Activated CD4-positive, alpha-beta T cell treated with anti-CD3 and anti-CD28 coated beads, Interleukin-2, amount 10 ng/mL, durations not matched to agents 7 days and 5 days (primary cell): ENCODE measurements around the gene MAP4. TPM values are rescaled to one million over a fixed set of nuclear protein-coding genes. Genes with fewer than 3 reads are reported as not detected.

Source experiments
- CTCF ChIA-PET: fragments of 350-600 bp; sonication (Branson Sonifier 250); formaldehyde crosslinking; loops from one replicate; lab custom pipeline; 2021; ENCODE audit warnings: antibody characterized with exemption; lab: Charles Lee
- POLR2A ChIA-PET: fragments of 350-600 bp; sonication (Branson Sonifier 250); formaldehyde crosslinking; loops from one replicate; lab custom pipeline; 2021; ENCODE audit warnings: antibody characterized with exemption; lab: Charles Lee
- DNase-seq: peaks from one replicate; pipeline ENCODE4 v3.0.0-alpha.2; 2020
- H3K27ac Mint-ChIP-seq: one replicate; pipeline ENCODE4 v1.8.0; 2021; ENCODE audit warnings: mild to moderate bottlenecking, moderate library complexity, mixed read lengths
- H3K27me3 Mint-ChIP-seq: one replicate; pipeline ENCODE4 v1.8.0; 2021; ENCODE audit warnings: mixed read lengths
- H3K36me3 Mint-ChIP-seq: one replicate; pipeline ENCODE4 v1.8.0; 2021; ENCODE audit warnings: low read depth, mixed read lengths
- H3K4me1 Mint-ChIP-seq: one replicate; pipeline ENCODE4 v1.8.0; 2021; ENCODE audit warnings: mixed read lengths
- H3K4me3 Mint-ChIP-seq: one replicate; pipeline ENCODE4 v1.8.0; 2021; ENCODE audit warnings: mild to moderate bottlenecking, moderate library complexity, mixed read lengths
- H3K9me3 Mint-ChIP-seq: one replicate; pipeline ENCODE4 v1.8.0; 2021; ENCODE audit warnings: mixed read lengths
- total RNA-seq, 2 experiments: library from RNA; stranded (reverse); gene quantifications; one replicate each; pipeline ENCODE4 v1.2.3, GENCODE V29; 2021

Gene MAP4
- total RNA-seq, 2 experiments from 2014 or later = 106 to 110 TPM

DNA sequence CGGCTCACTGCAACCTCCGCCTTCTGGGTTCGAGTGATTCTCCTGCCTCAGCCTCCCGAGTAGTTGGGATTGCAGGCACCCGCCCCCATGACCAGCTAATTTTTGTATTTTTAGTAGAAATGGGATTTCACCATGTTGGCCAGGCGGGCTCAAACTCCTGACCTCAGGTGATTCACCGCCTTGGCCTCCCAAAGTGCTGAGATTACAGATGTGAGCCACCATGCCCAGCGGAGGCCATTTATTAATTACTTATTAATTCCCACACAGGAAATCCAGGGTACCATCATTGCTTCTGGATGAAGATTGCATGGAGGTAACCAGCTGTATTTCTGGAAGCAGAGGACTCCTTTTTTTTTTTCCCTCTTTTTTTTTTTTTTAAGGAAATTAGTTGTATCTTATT is 37.8 kb downstream of the MAP4 start:
- Mint-ChIP-seq H3K9me3 (no peaks in the 10 kb centered on the region), H3K27ac (no peak overlapping the region), H3K36me3 (no peaks in the 10 kb centered on the region), H3K4me3 (no peak overlapping the region), H3K4me1 (peaks cover 6% of the 10 kb centered on the region), H3K27me3 (no peaks in the 10 kb centered on the region)
- ChIA-PET POLR2A (no interaction called here), CTCF (no interaction called here)
- DNase-seq = no peak

DNA sequence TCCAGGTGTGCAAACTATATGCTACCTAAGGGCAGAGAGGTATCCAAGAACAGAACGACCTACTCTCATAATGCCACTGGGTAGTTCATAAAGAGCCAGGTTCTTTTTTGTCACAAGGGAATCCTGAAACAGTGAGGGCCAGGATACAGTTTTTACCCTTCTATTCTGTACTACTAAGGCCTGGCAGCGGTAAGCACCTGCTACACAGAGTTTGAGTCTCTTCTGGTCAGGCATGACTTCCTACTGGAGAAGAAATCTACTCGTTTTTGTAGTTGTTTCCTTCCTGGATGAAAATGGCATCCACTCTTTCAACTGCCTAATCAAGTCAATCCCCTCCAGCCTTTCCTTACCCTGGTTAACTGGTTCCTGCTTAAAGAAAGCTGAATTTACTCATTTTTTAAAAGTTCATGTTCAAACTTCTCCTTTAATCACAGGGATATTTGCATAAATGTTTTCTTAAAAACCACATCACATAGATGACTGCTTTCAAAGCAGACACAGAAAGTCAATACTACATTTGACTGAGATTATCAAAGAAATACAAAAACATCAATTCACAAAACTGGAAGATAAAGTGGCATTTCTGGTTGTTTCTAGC is 40.0 kb downstream of the MAP4 start:
- POLR2A ChIA-PET = no interaction called here
- Mint-ChIP-seq H3K4me3 (no peak overlapping the region), H3K9me3 (no peaks in the 10 kb centered on the region), H3K36me3 (no peaks in the 10 kb centered on the region), H3K4me1 (peaks cover 6% of the 10 kb centered on the region), H3K27me3 (no peaks in the 10 kb centered on the region), H3K27ac (no peak overlapping the region)
- DNase-seq = no peak
- CTCF ChIA-PET = no interaction called here

DNA sequence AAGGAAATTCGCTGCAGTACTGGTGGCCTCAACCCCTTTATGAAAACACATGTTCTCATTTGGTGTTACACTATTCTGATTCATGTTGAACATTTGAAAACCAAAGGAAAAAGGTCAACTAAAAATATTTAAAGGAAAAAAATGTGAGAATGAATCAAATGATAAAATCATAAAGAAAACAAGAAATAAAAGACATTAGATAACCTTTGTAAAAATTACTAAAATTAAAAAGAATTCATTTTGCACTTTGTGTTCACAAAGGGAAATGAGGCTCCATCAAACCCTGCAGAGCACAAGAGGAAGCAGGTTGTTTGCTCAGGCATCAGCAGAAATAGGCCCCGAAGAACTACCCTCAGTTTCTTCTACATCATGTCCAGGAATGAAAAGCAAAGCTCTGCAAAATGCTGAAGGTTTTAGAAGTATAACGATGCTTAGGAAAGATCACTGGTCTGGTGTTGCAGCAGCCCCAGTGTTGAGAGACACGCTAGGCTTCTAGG is 41.2 kb downstream of the MAP4 start:
- H3K4me1 Mint-ChIP-seq = peaks cover 6% of the 10 kb centered on the region
- no peak for DNase-seq
- no peaks in the 10 kb centered on the region for H3K36me3 Mint-ChIP-seq
- H3K27me3 Mint-ChIP-seq = no peaks in the 10 kb centered on the region
- POLR2A ChIA-PET = no interaction called here
- H3K4me3 Mint-ChIP-seq = no peak overlapping the region
- H3K9me3 Mint-ChIP-seq = no peaks in the 10 kb centered on the region
- CTCF ChIA-PET = interaction anchor here (0.7 kb wide), 1 partner anchor 188 kb away, joined by 4 read pairs; no protein-coding TSS in a partner anchor
- H3K27ac Mint-ChIP-seq = no peak overlapping the region

- no peak for DNase-seq
- CTCF ChIA-PET = interaction anchor here (0.7 to 1.5 kb wide), 3 partner anchors 13 to 42 kb away, joined by 3 read pairs; no protein-coding TSS in a partner anchor
- H3K9me3 Mint-ChIP-seq = no peaks in the 10 kb centered on the region
- H3K27me3 Mint-ChIP-seq = no peaks in the 10 kb centered on the region
- H3K4me1 Mint-ChIP-seq = peaks cover 10% of the 10 kb centered on the region
- H3K36me3 Mint-ChIP-seq = no peaks in the 10 kb centered on the region
- POLR2A ChIA-PET = no interaction called here
- H3K4me3 Mint-ChIP-seq = no peak overlapping the region
- no peak overlapping the region for H3K27ac Mint-ChIP-seq
Measured at GRCh38 chr3:47971081-47971480, 45.1 kb downstream of the MAP4 start.

DNA sequence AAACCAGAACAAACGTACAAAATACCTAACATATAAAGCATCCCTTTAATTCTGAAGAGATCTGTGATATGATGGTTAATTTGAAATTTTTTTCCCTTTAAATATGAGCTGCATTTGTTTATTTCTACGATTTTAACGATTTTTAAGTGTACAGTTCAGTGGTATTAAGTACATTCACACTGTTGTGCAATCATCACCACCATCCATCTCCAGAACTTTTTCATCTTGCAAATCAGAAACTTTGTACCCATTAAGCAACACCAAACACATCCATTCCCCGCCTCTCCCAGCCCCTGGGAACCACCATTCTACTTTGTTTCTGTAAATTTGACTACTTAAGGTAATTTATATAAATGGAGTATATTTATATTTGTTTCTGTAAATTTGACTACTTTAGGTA is 51.5 kb downstream of the MAP4 start:
- ChIA-PET POLR2A (no interaction called here), CTCF (interaction anchor here (0.8 kb wide), 1 partner anchor 24 kb away, joined by 5 read pairs; no protein-coding TSS in a partner anchor)
- Mint-ChIP-seq H3K36me3 (peaks cover 5% of the 10 kb centered on the region), H3K4me3 (no peak overlapping the region), H3K9me3 (no peaks in the 10 kb centered on the region), H3K27me3 (no peaks in the 10 kb centered on the region), H3K27ac (peak overlapping the region; percentile 10), H3K4me1 (peaks cover 43% of the 10 kb centered on the region)
- DNase-seq = no peak

DNA sequence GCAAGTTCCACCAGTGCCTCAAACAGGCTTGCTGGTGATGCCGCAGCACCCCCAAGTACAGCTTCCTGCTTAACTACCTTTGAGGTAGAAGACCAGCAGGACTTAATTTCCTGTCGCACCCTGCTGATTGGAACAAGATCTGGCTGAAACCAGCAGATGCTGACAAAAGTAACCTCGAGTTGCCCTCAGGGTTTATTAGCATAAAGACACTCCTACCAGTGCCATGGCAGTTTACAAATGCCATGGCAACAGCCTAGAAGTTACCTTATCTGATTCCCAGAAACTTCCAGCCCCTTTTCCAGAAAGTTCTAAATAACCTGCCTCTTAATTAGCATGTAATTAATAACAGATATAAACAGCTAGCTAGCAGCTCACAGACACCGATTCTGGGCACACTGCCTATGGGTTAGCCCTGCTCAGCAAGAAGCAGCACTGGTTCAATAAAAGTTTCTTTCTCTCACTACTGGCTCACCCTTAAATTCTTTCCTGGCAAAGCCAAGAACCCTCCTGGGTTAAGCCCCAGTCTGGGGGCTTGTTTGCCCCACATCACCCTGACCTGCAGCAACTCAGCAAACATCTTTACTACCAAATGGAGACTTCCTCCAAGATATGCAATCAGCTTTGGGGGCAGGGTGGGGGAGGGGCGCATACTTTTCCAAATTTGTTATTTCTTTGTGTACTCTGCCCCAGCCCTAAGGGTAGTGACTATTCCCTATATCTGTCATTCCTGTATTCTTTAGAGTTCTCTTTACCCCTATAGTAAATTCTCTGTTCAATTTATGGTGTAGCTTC is 54.2 kb downstream of the MAP4 start:
- H3K36me3 Mint-ChIP-seq = peaks cover 5% of the 10 kb centered on the region

DNA sequence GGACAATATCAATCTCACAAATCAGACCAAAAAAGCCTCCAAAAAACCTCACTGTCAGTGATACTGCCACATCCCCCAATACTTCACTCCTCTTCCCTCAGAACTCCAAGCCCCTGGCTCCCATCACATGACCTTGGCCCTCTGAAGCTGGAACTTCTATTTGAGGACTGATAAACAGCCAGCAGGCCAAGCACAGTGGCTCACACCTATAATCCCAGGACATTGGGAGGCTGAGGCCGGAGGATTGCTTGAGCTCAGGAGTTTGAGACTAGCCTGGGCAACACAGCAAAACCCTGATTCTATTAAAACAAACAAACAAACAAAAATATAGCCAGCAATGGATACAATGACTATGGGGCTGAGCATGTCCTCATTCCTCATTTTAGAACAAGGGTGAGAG is 55.2 kb downstream of the MAP4 start:
- Mint-ChIP-seq H3K4me3 (no peak overlapping the region), H3K27ac (peak overlapping the region; percentile 3), H3K36me3 (peaks cover 5% of the 10 kb centered on the region), H3K4me1 (peaks cover 36% of the 10 kb centered on the region), H3K27me3 (no peaks in the 10 kb centered on the region), H3K9me3 (no peaks in the 10 kb centered on the region)
- no peak for DNase-seq
- ChIA-PET CTCF (interaction anchor here (0.6 to 1.6 kb wide), 3 partner anchors 20 to 1027 kb away, joined by 3 to 4 read pairs (median 4); no protein-coding TSS in a partner anchor), POLR2A (interaction anchor here (0.5 to 1.1 kb wide), 2 partner anchors 9 to 129 kb away, joined by 3 read pairs; no protein-coding TSS in a partner anchor)

More for the DNA sequence above, 54.2 kb downstream of the MAP4 start:
- no peak overlapping the region for H3K4me3 Mint-ChIP-seq
- no peaks in the 10 kb centered on the region for H3K27me3 Mint-ChIP-seq
- ChIA-PET POLR2A (interaction anchor here (0.6 to 1.1 kb wide), 2 partner anchors 8 to 51 kb away, joined by 3 to 5 read pairs; no protein-coding TSS in a partner anchor), CTCF (interaction anchor here (0.6 to 1.6 kb wide), 3 partner anchors 19 to 1026 kb away, joined by 3 to 4 read pairs (median 4); no protein-coding TSS in a partner anchor)
- H3K27ac Mint-ChIP-seq = peak overlapping the region; percentile 55
- peaks cover 36% of the 10 kb centered on the region for H3K4me1 Mint-ChIP-seq
- no peaks in the 10 kb centered on the region for H3K9me3 Mint-ChIP-seq
- DNase-seq = peak; percentile 65

DNA sequence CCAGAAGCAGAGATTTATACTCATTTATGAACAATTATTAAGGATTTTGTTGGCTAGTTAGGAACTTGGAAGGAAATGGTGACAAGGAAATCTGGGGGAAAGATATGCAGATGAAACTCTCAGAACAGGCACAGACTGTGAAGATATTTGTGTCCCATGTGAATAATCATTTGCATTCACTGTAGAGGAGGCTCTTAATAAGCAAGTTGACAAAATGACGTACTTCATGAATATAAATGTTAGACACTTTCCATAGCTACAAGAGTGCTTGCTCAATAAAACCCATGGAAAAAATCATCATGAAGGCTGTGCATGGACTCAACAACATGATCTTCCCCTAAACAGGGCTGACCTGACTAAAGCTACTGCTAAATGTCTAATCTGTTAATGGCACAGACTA is 59.7 kb downstream of the MAP4 start:
- ChIA-PET CTCF (interaction anchor here (0.6 to 1.1 kb wide), 2 partner anchors 17 to 578 kb away, joined by 3 to 4 read pairs; no protein-coding TSS in a partner anchor), POLR2A (no interaction called here)
- Mint-ChIP-seq H3K9me3 (no peaks in the 10 kb centered on the region), H3K4me1 (peaks cover 13% of the 10 kb centered on the region), H3K4me3 (no peak overlapping the region), H3K36me3 (peaks cover 3% of the 10 kb centered on the region), H3K27ac (no peak overlapping the region), H3K27me3 (no peaks in the 10 kb centered on the region)
- DNase-seq = no peak

DNA sequence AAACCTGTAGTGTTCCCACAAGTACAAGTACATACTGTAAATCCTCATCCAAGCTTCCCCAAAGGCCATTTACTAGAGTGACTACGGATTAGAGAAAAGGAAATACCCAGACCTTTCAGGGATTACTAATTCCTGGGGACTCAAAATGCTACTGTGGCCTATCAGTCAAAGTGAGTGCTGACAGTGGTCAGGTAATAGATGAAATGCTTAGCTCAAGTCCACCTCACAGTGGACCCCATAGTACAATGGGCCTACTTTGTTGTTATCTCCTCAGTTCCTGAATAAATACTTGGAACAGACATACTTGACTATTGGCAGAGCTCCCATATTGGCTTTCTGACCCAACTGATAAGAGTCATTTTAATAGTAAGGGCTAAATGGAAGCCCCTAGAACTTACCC is 61.6 kb downstream of the MAP4 start:
- Mint-ChIP-seq H3K27ac (no peak overlapping the region), H3K36me3 (no peaks in the 10 kb centered on the region), H3K9me3 (no peaks in the 10 kb centered on the region), H3K4me3 (no peak overlapping the region), H3K27me3 (no peaks in the 10 kb centered on the region), H3K4me1 (no peaks in the 10 kb centered on the region)
- DNase-seq = no peak
- ChIA-PET POLR2A (no interaction called here), CTCF (interaction anchor here (0.5 to 1.3 kb wide), 3 partner anchors 16 to 533 kb away, joined by 3 to 4 read pairs (median 3); no protein-coding TSS in a partner anchor)

- H3K9me3 Mint-ChIP-seq = no peaks in the 10 kb centered on the region
- no peak for DNase-seq
- H3K27me3 Mint-ChIP-seq = no peaks in the 10 kb centered on the region
- no peak overlapping the region for H3K27ac Mint-ChIP-seq
- CTCF ChIA-PET = interaction anchor here (0.6 kb wide), 2 partner anchors 285 to 1343 kb away, joined by 4 to 5 read pairs; no protein-coding TSS in a partner anchor
- no peaks in the 10 kb centered on the region for H3K36me3 Mint-ChIP-seq
- POLR2A ChIA-PET = interaction anchor here (0.6 kb wide), 1 partner anchor 431 kb away, joined by 3 read pairs; no protein-coding TSS in a partner anchor
- H3K4me1 Mint-ChIP-seq = no peaks in the 10 kb centered on the region
- H3K4me3 Mint-ChIP-seq = no peak overlapping the region
Measured at GRCh38 chr3:47950453-47951169, 65.6 kb downstream of the MAP4 start.

GRCh38 chr3:47949979-47950378 is 66.2 kb downstream of the MAP4 start:
- Mint-ChIP-seq H3K4me1 (no peaks in the 10 kb centered on the region), H3K36me3 (no peaks in the 10 kb centered on the region), H3K4me3 (no peak overlapping the region), H3K27ac (no peak overlapping the region), H3K27me3 (no peaks in the 10 kb centered on the region), H3K9me3 (no peaks in the 10 kb centered on the region)
- no peak for DNase-seq
- CTCF ChIA-PET = interaction anchor here (0.7 kb wide), 1 partner anchor 52 kb away, joined by 3 read pairs; no protein-coding TSS in a partner anchor
- POLR2A ChIA-PET = no interaction called here

GRCh38 chr3:47940232-47940631 is 76.0 kb downstream of the MAP4 start:
- H3K9me3 Mint-ChIP-seq = no peaks in the 10 kb centered on the region
- no peak overlapping the region for H3K4me3 Mint-ChIP-seq
- no peaks in the 10 kb centered on the region for H3K4me1 Mint-ChIP-seq
- H3K36me3 Mint-ChIP-seq = no peaks in the 10 kb centered on the region
- CTCF ChIA-PET = no interaction called here
- no peak overlapping the region for H3K27ac Mint-ChIP-seq
- POLR2A ChIA-PET = no interaction called here
- DNase-seq = no peak
- H3K27me3 Mint-ChIP-seq = no peaks in the 10 kb centered on the region
